RWPE2 (cell line): ENCODE results near the gene CD84.

ENCODE experiments used
- ATAC-seq: fragments of 200-7000 bp; cut with Tn5 transposase; 3 replicates; pipeline ENCODE4 v1.9.1; 2021; ENCODE audit warnings: low read depth
- DNase-seq: peaks from one replicate; pipeline ENCODE4 v3.0.0-alpha.2; 2020; ENCODE audit warnings: low spot score
- H3K27ac ChIP-seq: fragments of 450-650 bp; 2 replicates; pipeline ENCODE4 v1.5.1; 2017; ENCODE audit warnings: mild to moderate bottlenecking; ENCODE audit not compliant: poor library complexity, severe bottlenecking
- H3K27me3 ChIP-seq: fragments of 250-450 bp; sonication (Bioruptor Pico); 2 replicates; pipeline ENCODE4 v1.5.1; 2021; ENCODE audit warnings: mild to moderate bottlenecking, moderate library complexity; ENCODE audit not compliant: insufficient read depth, poor library complexity, severe bottlenecking
- H3K36me3 ChIP-seq: fragments of 250-450 bp; sonication (Bioruptor Pico); 2 replicates; pipeline ENCODE4 v1.5.1; 2020; ENCODE audit warnings: low read depth, mild to moderate bottlenecking, moderate library complexity
- H3K4me1 ChIP-seq: fragments of 250-450 bp; sonication (Bioruptor Pico); 2 replicates; pipeline ENCODE4 v1.5.1; 2021; ENCODE audit warnings: mild to moderate bottlenecking, moderate library complexity; ENCODE audit not compliant: insufficient read depth, poor library complexity, severe bottlenecking
- H3K4me3 ChIP-seq: fragments of 250-450 bp; sonication (Bioruptor Pico); 2 replicates; pipeline ENCODE4 v1.5.1; 2021; ENCODE audit warnings: mild to moderate bottlenecking, moderate library complexity; ENCODE audit not compliant: severe bottlenecking
- H3K9me3 ChIP-seq: fragments of 250-450 bp; sonication (Bioruptor Pico); 2 replicates; pipeline ENCODE4 v1.5.1; 2021; ENCODE audit warnings: mild to moderate bottlenecking, moderate library complexity; ENCODE audit not compliant: severe bottlenecking
- TF ChIP-seq, protein P1 (sequence below): fragments of 450-650 bp; IDR thresholded peaks from one replicate; pipeline ENCODE4 v1.5.1; 2017; ENCODE audit warnings: mild to moderate bottlenecking, moderate library complexity; ENCODE audit not compliant: poor library complexity, severe bottlenecking

The CD84 gene

DNA sequence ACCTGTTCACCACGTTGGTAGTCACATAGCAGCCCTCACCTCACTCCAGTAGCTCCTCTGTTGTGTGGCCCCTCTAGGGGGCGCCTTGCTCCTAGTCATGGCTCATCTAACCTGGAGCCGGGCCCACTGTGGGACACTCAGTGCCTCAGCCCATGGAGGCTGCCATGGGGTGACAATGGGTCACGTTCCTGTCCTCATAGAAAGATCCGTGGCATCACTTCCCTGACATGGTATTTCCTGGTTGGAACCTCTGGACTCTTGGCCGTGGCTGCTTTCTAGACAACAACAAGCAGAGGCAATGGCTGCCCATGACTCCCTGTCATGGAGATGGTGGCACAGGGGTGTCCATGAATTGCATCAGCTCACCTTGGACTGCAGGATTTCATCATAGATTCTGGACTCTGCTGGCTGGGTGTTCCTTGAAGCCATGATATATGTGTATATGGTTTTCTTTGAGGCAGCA is 28.7 kb downstream of the CD84 start:
- no peak for DNase-seq
- no peak overlapping the region for H3K27ac ChIP-seq
- TF ChIP-seq, protein P1, sequence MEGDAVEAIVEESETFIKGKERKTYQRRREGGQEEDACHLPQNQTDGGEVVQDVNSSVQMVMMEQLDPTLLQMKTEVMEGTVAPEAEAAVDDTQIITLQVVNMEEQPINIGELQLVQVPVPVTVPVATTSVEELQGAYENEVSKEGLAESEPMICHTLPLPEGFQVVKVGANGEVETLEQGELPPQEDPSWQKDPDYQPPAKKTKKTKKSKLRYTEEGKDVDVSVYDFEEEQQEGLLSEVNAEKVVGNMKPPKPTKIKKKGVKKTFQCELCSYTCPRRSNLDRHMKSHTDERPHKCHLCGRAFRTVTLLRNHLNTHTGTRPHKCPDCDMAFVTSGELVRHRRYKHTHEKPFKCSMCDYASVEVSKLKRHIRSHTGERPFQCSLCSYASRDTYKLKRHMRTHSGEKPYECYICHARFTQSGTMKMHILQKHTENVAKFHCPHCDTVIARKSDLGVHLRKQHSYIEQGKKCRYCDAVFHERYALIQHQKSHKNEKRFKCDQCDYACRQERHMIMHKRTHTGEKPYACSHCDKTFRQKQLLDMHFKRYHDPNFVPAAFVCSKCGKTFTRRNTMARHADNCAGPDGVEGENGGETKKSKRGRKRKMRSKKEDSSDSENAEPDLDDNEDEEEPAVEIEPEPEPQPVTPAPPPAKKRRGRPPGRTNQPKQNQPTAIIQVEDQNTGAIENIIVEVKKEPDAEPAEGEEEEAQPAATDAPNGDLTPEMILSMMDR: no peak
- H3K9me3 ChIP-seq: no peaks in the 10 kb centered on the region
- ATAC-seq: no peak
- H3K4me3 ChIP-seq: no peak overlapping the region
- H3K4me1 ChIP-seq: no peaks in the 10 kb centered on the region
- H3K27me3 ChIP-seq: no peaks in the 10 kb centered on the region
- H3K36me3 ChIP-seq: no peaks in the 10 kb centered on the region

DNA sequence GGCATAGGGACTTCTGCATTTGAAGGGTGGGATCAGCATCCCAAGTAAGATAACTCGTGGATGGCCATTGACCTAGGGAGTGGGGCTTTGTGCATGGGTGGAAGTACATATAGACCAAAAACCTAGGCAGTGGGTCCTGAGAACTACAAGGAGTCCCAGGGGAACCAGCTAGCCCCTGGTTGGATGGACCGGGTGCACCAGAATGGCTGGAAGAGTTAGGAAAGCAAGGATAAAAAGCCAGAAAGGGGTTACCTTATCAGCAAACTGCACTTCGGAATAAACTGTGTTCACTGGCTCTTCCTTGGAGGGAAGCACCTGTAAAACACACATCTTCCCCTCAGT is 29.7 kb downstream of the CD84 start:
- no peaks in the 10 kb centered on the region for H3K27me3 ChIP-seq
- H3K4me3 ChIP-seq: no peak overlapping the region
- no peaks in the 10 kb centered on the region for H3K4me1 ChIP-seq
- H3K9me3 ChIP-seq: no peaks in the 10 kb centered on the region
- DNase-seq: no peak
- ATAC-seq: no peak
- no peaks in the 10 kb centered on the region for H3K36me3 ChIP-seq
- no peak overlapping the region for H3K27ac ChIP-seq
- TF ChIP-seq, protein P1: no peak

DNA sequence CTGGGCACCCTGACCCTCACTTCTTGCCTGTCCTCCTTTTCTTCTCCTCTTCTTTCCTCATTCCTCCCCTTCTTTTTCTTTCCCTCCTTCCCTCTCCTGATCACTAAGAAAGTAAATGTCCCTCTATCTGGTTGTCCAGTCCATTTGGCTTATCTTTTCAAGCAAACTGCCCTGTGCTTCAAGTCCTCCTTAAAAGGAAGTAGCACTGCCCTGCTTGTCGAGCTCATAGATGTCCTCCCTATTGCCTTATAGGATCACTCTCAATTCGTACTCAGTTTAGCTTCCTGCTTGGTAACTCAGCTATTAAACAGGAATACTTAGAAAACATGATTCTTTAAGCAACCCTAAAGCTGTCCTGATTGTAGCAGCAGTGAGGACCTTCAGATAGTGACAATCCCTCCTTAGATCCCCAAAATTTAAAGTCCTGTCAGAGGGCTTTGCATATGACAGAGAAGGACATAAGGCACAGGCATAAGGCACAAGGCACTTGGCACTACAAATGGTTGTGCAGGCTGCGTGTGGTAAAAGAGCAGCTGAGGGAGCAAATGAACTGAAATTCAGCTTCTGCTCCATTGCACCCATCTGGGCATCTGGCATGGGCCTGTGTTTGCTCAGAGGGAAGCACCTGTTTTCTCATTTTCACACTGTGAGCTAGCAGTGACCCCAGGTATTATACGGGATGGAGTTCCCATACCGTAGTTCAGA is 30.2 kb downstream of the CD84 start:
- Histone ChIP-seq H3K27ac (no peak overlapping the region), H3K4me1 (no peaks in the 10 kb centered on the region), H3K27me3 (no peaks in the 10 kb centered on the region), H3K4me3 (no peak overlapping the region), H3K36me3 (no peaks in the 10 kb centered on the region), H3K9me3 (no peaks in the 10 kb centered on the region)
- ATAC-seq (no peak), DNase-seq (no peak)
- TF ChIP-seq, protein P1: no peak

DNA sequence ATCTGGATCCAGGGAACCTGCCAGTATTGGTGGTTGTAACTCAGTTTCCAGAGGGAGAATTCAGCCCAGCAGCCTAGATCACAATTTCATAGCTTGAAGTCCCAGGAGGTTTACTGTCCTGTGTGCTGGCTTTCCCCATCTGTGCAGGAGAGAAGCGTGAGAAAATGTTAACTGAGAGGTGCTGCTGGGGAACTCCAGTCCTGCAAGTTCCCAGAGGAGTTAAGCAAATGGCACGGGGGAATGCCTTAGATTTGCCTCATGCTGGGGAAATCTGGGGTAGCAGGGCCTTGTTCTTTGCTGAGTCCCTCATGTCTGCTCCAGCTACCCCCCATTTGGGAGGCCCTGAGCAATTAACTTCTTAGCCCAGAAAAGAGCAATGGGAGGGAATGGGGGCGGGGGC is 31.1 kb downstream of the CD84 start:
- H3K27me3 ChIP-seq: no peaks in the 10 kb centered on the region

DNA sequence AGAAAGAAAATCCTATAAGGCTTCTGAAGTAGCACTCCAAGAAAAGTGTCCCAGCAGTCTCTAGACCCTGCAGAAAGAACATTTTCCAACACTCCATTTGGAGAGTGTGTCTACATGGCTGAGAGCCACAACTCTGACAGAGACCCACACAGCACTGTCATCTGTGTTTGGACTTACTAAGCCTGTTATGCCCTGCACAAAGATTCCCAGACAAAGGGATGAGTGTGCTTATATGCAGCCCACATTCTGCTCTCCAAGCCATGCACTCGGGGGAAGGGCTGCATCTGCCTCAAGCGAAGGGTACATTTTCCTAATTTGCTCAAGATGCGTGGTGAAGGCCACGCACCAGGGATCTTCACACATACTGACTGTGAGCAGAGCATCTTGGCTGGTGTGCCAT is 31.9 kb downstream of the CD84 start:
- Histone ChIP-seq H3K27me3 (no peaks in the 10 kb centered on the region), H3K27ac (no peak overlapping the region), H3K36me3 (no peaks in the 10 kb centered on the region), H3K9me3 (no peaks in the 10 kb centered on the region), H3K4me1 (no peaks in the 10 kb centered on the region), H3K4me3 (no peak overlapping the region)
- ATAC-seq (no peak), DNase-seq (no peak)
- TF ChIP-seq, protein P1: no peak

More for the DNA sequence above, 31.1 kb downstream of the CD84 start:
- no peak for ATAC-seq
- DNase-seq: no peak
- Histone ChIP-seq H3K4me3 (no peak overlapping the region), H3K27ac (no peak overlapping the region), H3K4me1 (no peaks in the 10 kb centered on the region), H3K36me3 (no peaks in the 10 kb centered on the region), H3K9me3 (no peaks in the 10 kb centered on the region)
- TF ChIP-seq, protein P1: no peak
